ENCODE data around the gene SARS1.

GRCh38 chr1:109252167-109252892 is 38.6 kb downstream of the SARS1 start:
- TF ChIP-seq POLR2A (IDR thresholded peaks at IDR 0.05) (no peak), CTCF (IDR thresholded peaks at IDR 0.05) (no peak)

All from Peyer's patch (tissue), 4 donors.